Gastrocnemius medialis (tissue), 4 donors: Measurements from ENCODE around the gene DRC1. TPM values are rescaled to one million over a fixed set of nuclear protein-coding genes. Genes with fewer than 3 reads are reported as not detected.

Experiments
- ATAC-seq, 2 donors: fragments of 150-250 bp; one replicate each; pipeline ENCODE4 v1.9.1; 2016
- DNase-seq, 2 donors: peaks; one replicate each; pipeline ENCODE4 v3.0.0-alpha.2; 2019
- H3K27ac ChIP-seq, 4 donors: fragments of 200-600 bp; sonication (generic); 1 replicate in 1 of 4; 2 replicates in 3 of 4; pipeline ENCODE4 v1.5.1; 2016 to 2018; ENCODE audit warnings: mild to moderate bottlenecking in 2 of 4, moderate library complexity in 1 of 4
- H3K27me3 ChIP-seq, 3 donors: fragments of 200-600 bp; sonication (generic) in 2 of 3; 1 replicate in 1 of 3; 2 replicates in 2 of 3; pipeline versions ENCODE4 v1.5.1 to v1.6.0; 2016 to 2019; ENCODE audit warnings: mild to moderate bottlenecking in 1 of 3, moderate library complexity in 1 of 3
- H3K36me3 ChIP-seq, 2 donors: fragments of 200-600 bp; sonication (generic) in 1 of 2; one replicate each; pipeline ENCODE4 v1.5.1; 2017 to 2018
- H3K4me1 ChIP-seq, 2 donors: fragments of 200-600 bp; sonication (generic) in 1 of 2; one replicate each; pipeline ENCODE4 v1.5.1; 2016 to 2017; ENCODE audit warnings: mild to moderate bottlenecking in 2 of 2
- H3K4me3 ChIP-seq, 4 donors: fragments of 200-600 bp; sonication (generic) in 3 of 4; 1 replicate in 1 of 4; 2 replicates in 3 of 4; pipeline ENCODE4 v1.5.1; 2016 to 2019; ENCODE audit warnings: mild to moderate bottlenecking in 2 of 4
- H3K9me3 ChIP-seq, 3 donors: fragments of 200-600 bp; sonication (generic) in 2 of 3; 1 replicate in 1 of 3; 2 replicates in 2 of 3; pipeline ENCODE4 v1.5.1; 2016 to 2019
- POLR2A ChIP-seq, 2 donors: fragments of 450-650 bp; IDR thresholded peaks; one replicate each; pipeline ENCODE4 v1.6.1; 2017; ENCODE audit warnings: antibody characterized with exemption in 2 of 2, mild to moderate bottlenecking in 2 of 2, moderate library complexity in 2 of 2
- in situ Hi-C, 4 donors: fragments of 200-750 bp; cut with MboI; loops; one replicate each; pipeline versions ENCODE4 v1.15.0 to v1.8.0; 2017; ENCODE audit warnings: low sequenced_read_pairs in 4 of 4
- intact Hi-C: fragments of 100-400 bp; cut with DNase I; formaldehyde crosslinking; loops from one replicate; pipeline ENCODE4 v1.15.1; 2023; ENCODE audit warnings: low total_unique reads
- total RNA-seq, 4 donors: library from RNA; depleted of rRNA; stranded (reverse); fragments of >200 nt; gene quantifications; one replicate each; pipeline versions ENCODE4 v1.1.0 to v1.2.3, GENCODE V29; 2016
- TF ChIP-seq, protein P1 (sequence below), 5 experiments: fragments of 450-650 bp in 3 of 5; fragments of 200-600 bp in 2 of 5; sonication (generic) in 2 of 5; IDR thresholded peaks in 4 of 5; conservative IDR thresholded peaks in 1 of 5; 1 replicate in 4 of 5; 2 replicates in 1 of 5; pipeline ENCODE4 v1.5.1; 2016 to 2019; ENCODE audit warnings: antibody characterized with exemption in 5 of 5, mild to moderate bottlenecking in 3 of 5, moderate library complexity in 3 of 5

Gene DRC1
- total RNA-seq, 4 donors from 2014 or later = not detected

GRCh38 chr2:26469955-26470354, 68.2 kb downstream of the DRC1 start:
- no peak for ATAC-seq
- Histone ChIP-seq H3K4me3 (no peak overlapping the region), H3K36me3 (no peaks in the 10 kb centered on the region), H3K27ac (no peak overlapping the region), H3K9me3 (no peaks in the 10 kb centered on the region), H3K27me3 (no peaks in the 10 kb centered on the region), H3K4me1 (no peaks in the 10 kb centered on the region)
- no peak for DNase-seq
- no peak for TF ChIP-seq POLR2A (IDR thresholded peaks at IDR 0.05)
- TF ChIP-seq, protein P1, sequence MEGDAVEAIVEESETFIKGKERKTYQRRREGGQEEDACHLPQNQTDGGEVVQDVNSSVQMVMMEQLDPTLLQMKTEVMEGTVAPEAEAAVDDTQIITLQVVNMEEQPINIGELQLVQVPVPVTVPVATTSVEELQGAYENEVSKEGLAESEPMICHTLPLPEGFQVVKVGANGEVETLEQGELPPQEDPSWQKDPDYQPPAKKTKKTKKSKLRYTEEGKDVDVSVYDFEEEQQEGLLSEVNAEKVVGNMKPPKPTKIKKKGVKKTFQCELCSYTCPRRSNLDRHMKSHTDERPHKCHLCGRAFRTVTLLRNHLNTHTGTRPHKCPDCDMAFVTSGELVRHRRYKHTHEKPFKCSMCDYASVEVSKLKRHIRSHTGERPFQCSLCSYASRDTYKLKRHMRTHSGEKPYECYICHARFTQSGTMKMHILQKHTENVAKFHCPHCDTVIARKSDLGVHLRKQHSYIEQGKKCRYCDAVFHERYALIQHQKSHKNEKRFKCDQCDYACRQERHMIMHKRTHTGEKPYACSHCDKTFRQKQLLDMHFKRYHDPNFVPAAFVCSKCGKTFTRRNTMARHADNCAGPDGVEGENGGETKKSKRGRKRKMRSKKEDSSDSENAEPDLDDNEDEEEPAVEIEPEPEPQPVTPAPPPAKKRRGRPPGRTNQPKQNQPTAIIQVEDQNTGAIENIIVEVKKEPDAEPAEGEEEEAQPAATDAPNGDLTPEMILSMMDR (IDR thresholded peaks at IDR 0.05 in 4 of 5, conservative IDR thresholded peaks at IDR 0.05 in 1 of 5) = no peak
- intact Hi-C loops = no loop called here
- in situ Hi-C loops = no loop called here

DNA sequence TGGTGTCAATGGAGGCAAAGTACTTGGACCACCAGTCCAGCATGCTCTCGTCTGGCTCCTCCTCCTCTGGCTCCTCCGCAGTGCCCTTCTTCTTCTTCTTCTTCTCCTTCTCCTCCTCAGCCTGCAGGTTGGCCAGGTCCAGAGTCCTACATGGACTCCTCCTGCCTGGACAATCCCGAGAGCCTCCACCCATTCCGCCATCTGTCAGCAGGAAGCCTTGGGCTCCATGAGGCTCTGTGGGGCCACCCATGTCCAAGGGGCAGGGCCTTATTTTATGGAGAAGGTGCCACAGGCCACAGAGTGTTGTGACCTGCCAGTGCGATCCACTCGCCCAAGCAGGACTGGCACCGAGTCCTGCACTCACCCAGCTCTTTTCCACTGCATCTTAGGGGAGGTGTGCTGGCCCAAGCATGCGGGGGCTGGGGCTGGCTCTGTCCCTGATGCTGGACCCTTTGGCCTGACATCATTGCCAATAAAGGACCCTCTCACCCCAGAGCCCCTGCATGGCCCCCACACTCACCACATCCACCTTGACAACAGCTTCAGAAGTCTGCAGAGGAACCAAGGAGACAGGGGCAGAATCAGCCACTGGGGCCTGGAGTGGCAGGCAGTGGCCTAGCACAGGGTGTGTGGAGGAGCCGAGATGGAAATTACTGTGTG, 69.0 kb downstream of the DRC1 start:
- TF ChIP-seq POLR2A (IDR thresholded peaks at IDR 0.05) = no peak
- TF ChIP-seq, protein P1 (IDR thresholded peaks at IDR 0.05 in 4 of 5, conservative IDR thresholded peaks at IDR 0.05 in 1 of 5) = no peak
- Histone ChIP-seq H3K27me3 (no peaks in the 10 kb centered on the region), H3K27ac (no peak overlapping the region), H3K36me3 (no peaks in the 10 kb centered on the region), H3K9me3 (no peaks in the 10 kb centered on the region), H3K4me3 (no peak overlapping the region), H3K4me1 (no peaks in the 10 kb centered on the region)
- DNase-seq (no peak), ATAC-seq (no peak)
- intact Hi-C loops (no loop called here), in situ Hi-C loops (no loop called here)

DNA sequence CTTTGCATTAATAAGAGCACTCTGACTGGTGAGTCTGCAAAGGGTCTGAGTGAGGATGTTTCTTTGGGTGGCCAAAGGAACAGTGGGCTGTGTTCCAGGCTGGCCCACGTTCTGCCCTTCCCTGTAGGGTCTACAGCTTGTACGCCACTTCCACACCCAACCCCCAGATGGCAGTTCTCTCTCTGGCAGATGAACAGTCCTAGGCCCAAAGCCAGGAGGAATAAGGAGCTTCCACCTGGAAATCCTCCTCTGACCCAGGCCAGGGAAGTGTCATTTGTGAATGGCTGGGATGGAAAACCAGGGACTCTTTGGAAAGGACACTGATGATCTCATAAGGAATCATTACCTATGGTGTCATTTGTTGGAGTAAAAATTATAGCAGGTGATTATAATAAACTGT, 69.6 kb downstream of the DRC1 start:
- no peaks in the 10 kb centered on the region for H3K4me1 ChIP-seq
- TF ChIP-seq, protein P1 (IDR thresholded peaks at IDR 0.05 in 4 of 5, conservative IDR thresholded peaks at IDR 0.05 in 1 of 5) = no peak
- no peak for TF ChIP-seq POLR2A (IDR thresholded peaks at IDR 0.05)
- in situ Hi-C loops = no loop called here
- intact Hi-C loops = no loop called here
- no peak for DNase-seq
- H3K36me3 ChIP-seq = no peaks in the 10 kb centered on the region
- no peak for ATAC-seq
- no peak overlapping the region for H3K27ac ChIP-seq
- H3K4me3 ChIP-seq = no peak overlapping the region
- H3K9me3 ChIP-seq = no peaks in the 10 kb centered on the region
- H3K27me3 ChIP-seq = no peaks in the 10 kb centered on the region

DNA sequence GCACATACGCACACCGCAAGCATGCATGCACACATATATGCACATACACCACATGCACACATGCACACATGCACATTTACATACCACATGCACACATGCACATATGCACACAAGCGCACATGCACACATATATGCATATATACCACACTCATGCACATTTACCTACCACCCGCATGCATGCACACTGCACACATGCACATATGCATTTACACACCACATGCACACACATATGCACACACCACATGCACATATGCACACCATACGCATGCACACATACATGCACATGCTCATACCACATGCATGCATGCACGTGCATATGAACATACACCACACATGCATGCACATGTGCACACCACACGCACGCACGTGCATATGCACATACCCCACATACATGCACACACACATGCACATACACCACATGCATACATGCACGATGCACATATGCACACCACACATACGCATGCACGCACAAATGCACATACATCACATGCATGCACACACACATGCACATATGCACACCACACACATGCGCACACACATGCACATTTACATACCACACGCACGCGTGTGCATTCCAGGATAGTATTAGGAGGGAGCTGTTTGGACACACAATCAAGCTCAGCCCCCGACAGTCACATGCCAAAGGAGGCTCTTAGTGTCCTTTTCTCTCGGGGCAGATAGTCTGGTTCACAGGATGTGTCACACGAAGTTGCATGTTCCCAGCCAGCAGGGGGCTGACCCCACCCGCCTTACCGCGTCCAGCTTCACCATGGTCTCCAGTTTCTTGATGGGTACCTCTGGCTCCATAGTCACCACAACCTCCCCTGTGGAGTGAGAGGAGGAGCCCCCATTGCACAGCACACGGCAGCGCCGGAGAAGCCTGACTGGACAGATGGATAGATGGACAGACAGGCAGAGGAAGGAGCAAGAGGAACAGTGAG, 70.3 kb downstream of the DRC1 start:
- in situ Hi-C loops = no loop called here
- Histone ChIP-seq H3K4me1 (no peaks in the 10 kb centered on the region), H3K4me3 (no peak overlapping the region), H3K9me3 (no peaks in the 10 kb centered on the region), H3K27me3 (no peaks in the 10 kb centered on the region), H3K27ac (no peak overlapping the region), H3K36me3 (no peaks in the 10 kb centered on the region)
- DNase-seq (no peak), ATAC-seq (no peak)
- TF ChIP-seq, protein P1 (IDR thresholded peaks at IDR 0.05 in 4 of 5, conservative IDR thresholded peaks at IDR 0.05 in 1 of 5) = no peak
- no peak for TF ChIP-seq POLR2A (IDR thresholded peaks at IDR 0.05)
- intact Hi-C loops = no loop called here
